DMS153 (cell line): ENCODE data around the gene BCL2.

ENCODE experiments used
- DNase-seq: peaks from one replicate; lab custom pipeline; 2025; lab: John Stamatoyannopoulos, UW

Gene BCL2

DNA sequence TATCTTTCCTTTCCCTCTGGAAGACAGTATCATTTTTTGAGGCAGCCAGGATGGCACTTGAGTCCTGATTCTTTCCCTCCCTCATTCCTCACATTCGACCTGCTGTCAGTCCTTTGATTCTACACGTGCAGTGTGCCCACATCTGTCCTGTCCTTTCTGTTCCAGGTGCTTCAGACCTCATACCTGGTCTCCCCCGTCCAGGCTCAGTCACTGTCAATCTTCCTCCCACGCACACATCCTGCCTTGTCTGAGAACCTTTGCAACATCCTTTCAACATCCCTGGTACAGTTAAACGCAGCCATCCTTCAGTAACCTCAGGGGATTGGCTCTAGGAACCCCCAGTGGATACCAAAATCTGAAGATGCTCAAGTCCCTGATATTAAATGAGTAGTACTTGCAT is 10.1 kb downstream of the BCL2 start:
- DNase-seq = no peak

DNA sequence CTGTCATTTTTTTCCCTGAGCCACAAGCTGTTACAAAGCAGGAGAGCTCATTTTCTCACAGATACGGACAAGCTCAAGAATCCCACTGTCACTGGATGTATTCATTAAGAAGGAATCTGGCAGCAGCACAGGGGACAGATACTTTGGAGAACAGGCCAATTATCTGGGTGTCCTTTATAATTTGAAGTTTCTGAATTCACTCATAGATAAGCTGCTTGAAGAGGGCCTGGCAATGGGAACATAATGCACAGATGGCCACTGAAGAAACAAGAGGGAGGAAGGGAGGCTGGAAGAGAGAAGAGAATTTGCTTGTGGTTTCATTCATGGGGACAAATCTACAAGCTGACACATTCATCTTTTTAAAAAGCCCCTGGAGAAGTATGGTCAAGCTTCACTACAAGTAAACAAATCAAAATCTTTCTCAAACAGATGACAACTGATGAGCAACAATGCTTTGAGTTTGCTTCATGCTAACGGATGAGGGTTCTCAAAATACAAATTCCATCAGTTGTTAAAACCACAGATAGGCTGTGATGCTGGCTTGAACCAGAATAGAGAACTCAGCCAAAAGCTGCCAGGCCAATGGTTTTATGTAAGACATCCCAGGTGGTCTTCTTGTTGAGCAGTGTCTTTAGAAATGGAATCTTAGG is 11.9 kb downstream of the BCL2 start:
- no peak for DNase-seq

DNA sequence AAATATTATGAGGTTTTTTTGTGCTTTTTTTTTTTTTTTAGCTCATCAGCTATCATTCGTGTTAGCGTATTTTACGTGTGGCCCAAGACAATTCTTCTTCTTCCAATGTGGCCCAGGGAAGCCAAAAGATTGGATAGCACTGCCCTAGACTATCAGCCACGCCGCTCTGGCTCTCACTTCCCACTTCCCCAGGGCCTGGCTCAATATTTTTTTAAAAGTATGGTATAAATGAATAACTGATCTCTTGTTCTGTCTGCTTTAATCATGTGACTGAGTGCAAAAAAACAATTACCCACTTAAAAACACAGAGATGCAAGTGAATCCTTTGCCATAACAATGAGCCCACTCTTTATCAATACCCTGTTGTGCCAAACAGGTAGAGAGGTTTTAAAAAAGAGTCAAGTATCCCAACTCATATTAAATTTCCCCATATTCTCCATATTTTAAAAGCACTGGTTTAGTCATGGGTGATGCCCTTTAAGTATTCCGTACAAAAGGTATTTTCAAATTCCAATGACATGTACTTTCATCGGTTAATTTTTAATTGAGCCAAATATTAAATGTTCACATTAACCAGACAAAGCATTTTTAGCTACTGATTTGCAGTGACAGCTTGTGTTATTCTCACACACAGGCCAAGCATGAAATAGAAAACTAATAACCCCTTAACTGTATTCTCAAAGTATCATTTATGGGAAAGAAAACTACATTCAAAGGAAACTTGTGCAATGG is 12.6 kb downstream of the BCL2 start:
- no peak for DNase-seq

DNA sequence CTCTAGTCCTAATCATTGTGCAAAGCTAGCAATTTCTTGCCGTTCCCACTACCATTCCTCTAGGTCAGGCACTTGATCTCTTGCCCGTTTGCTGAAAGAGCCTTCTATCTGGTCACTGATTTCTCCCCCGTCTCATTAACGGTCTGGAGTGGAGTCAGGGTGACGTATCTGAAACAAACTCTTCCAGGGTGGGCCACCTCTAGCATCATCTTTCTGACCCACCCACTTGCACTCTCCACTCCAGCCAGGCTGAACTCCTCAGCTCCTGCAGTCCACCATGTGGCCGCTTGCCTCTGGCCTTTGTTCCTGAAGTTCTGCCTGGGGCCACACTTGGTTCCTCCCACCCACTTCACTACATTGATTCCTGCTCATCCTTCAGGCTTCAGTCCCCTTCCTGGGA is 13.3 kb downstream of the BCL2 start:
- DNase-seq = no peak

DNA sequence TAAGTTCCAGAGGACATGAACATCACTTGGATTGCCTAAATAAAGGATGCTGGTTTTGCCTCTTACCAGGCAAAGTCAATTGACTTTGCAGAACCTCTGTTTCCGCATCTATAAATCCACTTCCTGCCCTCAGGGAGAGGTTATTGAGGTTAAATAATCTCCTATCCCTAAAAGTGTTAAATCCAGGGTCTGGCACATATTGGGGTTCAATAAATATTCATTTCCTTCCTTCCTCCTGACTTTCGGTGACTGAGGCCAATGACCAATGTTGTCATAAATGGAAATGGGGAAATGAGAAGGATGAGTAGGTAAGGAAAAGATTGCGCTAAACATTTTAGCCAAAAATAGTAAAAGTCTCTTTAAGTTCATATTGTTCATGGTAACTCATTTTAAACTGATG is 16.0 kb downstream of the BCL2 start:
- DNase-seq = no peak

DNA sequence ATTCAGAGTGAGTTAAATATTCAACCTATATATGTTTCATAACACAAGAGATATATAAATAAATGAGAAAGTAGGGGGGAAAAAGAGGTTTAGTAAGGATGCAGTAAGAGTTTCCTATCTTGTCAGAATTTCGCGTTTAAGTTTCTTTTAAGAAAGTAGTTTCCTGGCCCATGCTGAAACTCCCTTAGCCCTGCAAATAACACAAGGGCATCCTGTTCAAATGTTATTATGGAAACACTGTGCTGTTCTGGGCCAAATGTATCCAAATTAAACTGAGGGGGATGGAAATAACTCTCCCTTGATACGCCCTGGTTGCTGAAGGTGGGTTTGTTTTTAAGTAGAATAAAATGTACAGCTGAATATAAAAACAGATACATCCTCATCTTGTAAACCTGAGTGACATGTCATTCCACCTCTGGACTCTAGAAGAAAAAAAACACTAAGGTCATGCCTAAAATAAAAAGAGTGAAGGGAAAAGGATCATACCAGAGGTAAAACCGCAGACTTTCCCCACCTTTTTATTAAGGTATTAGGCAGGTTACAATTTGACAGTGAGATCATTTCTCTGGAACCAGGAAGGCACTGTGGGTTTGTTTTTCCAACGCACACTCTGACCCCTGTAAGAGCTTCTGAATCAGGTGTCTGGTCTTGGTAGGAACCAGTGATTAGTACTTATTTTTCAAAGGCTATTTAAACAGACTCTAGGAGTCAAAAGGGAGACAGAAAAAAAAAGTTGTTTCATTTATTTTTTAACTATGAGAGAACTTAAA is 16.7 kb downstream of the BCL2 start:
- no peak for DNase-seq

DNA sequence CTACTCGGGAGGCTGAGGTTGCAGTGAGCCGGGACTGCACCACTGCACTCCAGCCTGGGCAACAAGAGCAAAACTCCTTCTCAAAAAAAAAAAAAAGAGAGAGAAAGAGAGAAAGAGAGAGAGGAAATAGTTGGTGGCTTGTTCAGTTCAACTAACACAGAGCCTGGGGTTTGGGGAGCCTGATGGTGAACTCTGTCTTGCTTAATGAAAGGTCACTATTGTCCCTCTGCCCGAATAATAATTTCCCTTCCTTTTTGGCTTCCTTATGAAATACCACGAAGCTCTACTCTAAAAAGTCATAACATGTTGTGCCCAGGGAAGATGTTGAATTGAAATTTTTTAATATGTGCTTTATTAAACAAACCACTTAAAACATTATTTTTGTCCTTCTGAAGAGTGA is 17.3 kb downstream of the BCL2 start:
- DNase-seq = no peak

DNA sequence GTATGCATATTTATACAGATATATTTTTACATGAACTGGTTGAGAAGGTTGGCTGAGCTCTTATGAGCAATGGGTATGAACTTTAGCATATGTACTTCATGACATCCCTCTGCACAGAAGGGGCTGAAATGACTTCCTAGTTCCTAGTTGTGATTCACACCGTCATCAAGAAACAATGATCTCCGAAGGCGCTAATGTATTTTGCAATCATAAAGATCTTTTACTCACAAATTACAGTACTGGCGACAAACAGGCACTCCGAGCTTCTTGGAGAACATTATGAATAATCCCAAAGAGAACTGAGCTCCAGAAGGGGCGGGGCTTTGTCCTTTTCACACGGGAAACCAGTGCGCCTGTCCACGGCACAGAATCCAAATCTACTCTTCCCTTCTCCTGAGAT is 18.1 kb downstream of the BCL2 start:
- DNase-seq = no peak

DNA sequence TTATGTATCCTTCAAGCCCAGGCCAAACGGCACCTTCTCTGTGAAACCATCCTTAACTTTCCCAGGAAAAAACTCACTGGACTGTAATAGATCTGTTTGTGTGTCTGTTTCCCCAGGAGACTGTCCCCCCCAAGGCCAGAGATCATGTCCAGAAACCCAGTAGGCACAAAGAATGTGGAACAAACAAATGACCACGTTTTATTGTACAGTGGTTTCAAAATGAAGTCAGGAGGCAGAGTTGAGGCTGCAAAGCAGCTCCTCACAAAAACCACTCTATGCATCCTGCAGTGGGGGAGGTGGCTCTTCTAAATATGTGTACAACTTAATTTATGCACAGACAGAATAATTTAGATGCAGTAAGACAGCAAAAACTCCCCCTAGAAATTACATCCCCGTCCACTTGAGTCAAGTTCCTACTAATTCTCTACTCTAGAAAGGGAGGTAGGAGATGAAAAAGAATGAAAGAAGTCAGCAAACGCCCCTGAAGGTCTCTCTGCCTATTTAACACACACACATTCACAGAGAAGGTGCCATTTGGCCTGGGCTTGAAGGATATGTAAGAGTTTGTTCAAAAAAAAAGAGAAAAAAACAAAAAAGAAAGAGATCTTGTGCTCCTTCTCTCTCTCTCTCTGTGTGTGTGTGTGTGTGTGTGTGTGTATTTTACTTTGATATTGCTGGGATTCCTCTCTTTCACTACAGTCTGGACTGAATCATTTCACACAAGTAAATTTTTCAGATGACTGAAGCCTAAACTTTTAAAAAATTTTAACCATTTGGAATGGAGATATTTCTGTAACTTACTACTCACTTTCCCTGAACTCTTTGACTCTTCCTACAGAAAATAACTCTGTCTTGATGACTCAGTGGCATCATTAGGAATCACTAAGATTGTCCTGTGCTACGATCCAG is 19.5 kb downstream of the BCL2 start:
- DNase-seq = no peak

DNA sequence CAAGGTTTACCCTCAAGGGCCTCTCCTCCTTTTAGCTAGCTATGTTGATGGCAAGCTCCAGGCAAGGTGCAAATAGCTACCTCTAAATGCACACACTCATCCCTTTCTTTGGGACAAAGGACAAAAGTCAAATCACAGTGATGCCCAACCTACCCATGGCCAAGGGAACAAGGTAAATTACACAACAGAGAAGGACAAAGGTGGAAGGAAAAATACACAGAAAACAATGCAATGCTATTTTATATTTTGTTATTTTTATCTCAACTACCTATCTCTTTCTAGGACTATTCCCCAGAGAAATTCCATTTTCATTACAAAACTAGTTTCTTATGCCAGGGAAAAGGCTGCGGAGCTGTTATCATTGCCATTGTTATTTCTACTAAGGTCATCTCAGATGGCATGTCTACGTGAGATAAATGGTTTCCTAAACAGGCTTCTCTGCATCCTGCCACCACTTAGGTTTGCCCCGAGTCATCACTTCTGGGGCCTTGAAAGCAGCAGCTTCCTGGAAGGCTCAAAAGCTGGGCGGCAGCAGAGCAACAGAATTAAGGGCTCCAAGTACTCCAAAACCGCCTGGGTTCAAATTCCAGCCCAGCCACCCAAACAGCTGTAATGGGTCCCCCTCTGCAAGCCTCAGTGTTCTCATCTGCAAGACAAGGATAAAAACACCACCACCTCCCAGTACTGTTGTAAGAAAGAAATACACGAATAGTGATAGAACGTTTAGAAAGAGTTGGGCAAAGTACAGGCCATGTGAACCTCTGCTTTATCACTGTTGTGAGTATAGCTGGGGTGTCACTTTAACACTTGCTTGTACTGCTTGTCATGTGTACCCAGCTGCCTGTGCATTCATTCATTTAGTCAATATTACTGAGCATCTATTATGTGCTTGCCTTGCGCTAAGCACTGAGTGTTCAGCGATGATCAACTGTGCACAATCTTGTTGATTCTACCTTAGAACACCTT is 20.9 kb downstream of the BCL2 start:
- DNase-seq = no peak

DNA sequence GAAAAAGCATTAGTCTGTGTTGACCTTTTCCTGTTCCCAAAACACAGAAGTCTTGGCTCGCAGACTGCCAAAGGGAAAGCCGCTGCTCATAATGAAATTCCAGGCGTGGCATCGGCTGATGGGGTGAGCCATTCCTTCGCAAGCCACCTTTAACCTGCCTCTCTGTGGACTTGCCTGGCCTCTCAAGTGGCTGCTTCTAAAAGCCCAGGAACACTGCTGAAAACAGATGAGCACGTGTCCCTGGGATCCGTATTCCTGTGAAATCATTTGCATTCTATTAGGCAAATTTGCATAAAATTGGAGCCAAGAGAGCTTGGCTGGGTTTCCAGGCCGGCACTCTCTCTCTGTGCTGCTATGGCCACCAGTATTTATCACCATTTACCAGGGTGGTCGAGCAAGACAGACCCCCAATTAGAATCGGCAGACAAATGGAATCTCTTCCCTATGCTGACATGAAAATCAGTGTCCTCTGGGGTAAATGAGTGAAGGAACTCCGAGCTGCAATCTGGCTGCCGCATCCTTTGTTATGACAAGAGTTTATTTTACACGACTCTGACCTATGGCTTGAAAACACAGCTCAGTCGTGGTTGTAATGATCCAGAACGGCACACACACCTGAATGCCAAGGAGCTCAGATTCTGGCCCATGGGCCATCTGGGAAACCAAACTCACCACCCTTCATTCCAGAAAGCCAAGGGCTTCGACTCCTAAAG is 21.7 kb downstream of the BCL2 start:
- DNase-seq = no peak

DNA sequence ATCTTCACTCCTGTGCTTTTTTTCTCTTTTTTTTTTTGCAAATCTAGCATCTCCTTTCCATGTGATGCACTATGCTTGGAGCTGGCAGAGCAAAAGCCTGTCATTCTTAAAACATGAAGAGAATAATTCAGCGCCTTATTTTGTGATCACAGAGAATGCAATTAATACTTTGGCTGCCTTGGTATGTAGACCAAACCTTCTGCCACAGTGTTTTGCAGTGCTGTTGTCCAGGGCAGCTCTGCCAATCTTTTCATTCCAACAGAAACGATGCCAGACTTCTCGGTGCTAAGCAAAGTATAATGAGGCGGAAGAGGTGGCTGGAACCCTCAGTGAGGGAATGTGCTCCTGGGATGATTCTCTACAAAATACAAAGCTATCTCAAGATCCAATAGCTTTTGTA is 25.6 kb downstream of the BCL2 start:
- DNase-seq = no peak

DNA sequence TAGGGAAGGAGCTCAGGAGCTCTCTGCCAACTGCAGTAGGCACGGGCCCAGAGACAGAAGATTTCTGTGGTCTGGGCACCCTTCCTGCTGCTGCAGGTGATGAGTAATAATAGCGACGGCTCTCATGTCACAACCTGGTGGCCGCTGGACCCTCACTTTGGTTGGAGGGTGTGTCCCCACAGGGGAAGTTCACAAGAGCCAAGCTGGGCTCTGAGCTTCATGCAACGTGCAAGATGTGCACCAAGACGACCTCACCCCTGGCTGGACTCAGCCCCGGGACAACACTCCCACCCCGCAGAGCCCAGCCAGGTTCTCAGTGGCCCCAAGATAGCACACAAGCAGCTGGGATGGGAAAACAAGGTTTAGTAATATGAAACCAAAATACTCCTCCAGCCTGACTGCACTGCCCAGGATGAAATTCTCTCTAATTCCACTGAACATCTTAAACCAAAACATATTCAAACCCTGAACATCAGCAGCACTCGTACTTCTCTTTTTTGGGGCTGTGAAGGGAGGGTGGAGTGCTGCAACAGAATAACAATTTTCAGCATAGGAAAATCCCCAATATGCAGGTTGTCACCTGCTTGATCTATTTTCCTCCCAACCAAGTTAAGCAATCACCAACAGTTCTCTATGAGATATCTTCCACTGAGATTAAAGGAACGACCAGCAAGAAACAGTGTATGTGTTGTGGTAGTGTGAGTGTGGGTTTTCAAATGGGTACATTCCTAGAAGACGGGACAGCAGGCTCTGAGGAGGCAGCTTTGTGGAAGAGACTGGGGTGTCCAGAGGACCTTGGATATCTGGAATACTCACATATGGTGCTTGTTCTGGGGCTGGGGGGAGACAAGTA is 26.5 kb downstream of the BCL2 start:
- DNase-seq = no peak

DNA sequence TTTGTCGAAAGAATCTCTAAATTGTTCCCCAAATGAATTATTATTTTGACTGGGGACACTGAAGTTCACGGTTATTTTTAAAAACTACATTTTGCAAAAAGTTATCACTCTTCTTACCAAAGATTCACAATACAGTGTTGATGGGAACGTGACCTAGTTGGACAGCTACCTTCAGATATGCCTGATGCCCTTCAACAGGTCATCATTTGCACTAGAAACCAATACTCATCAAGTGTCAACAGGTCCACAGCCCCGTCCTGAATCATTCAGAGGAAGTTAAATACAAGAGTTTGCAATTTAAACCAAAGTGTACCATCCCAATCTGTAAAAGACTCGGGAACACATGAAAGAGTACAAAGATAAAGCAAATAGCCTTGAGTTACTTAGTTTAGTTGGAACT is 28.3 kb downstream of the BCL2 start:
- DNase-seq = no peak

DNA sequence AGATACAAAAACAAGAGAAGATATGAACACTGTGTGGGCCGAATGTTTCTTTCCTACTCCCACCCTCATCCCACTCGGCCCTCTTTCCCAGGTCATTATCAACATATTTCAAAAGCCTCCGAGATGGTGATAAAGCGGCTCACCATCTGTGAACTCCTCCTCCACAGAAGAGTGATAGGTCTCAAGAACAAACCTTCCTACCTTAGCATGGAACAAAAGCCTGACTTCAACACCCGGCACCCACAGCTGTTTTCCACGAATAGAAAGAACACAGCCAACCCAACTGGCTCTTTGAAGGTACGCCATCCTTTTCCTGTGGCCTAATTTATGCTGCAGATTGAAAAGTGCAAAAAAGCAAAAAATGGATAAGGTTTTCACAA is 28.8 kb downstream of the BCL2 start:
- no peak for DNase-seq

DNA sequence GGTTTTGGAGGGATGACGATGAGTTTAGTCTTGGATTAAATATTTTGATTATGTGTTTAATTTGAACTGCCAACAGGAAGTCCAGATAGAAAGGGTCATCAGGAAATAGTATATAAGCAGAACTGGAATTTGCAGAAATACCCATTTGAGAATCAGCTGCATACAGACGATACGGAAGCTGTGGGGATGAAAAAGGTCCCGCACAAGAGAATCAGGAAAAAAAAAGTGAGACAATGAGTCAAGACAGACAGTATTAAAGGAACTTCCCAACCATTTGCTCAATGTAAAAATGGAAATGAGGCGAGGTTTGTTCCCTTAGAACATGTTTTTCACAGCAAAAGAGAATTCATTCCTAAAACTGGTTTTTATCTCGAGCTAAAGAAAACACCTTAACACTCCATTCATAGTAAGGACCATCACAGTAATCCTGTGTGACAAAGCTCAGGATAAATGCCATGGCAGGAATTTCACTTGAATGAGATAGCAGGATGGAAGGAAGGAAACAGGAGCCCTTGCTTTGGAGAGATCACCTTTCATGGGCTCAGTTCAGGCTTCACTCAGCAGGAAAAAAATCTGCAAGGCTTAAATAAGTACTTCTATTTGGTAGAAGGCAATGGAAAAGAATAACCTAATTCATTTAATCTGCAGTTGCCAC is 29.3 kb downstream of the BCL2 start:
- no peak for DNase-seq

DNA sequence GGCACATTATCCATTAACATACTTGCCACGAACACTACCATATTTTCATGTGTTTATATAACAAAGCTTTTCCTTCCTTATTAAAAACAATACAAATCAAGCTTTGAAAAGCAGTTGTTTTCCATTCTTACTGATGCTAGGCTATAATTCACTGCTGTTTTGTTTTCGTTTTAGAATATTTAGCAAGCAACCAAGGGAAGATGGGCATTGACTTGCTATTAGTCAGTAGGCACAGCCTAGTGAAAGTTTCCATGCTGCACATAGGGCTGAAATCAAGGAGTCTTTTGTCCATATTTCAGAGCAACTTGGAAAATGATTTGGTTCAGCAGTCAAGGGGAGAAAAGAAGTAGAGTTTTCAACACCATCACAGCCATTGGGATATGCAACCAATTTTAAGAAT is 31.3 kb downstream of the BCL2 start:
- DNase-seq = no peak

DNA sequence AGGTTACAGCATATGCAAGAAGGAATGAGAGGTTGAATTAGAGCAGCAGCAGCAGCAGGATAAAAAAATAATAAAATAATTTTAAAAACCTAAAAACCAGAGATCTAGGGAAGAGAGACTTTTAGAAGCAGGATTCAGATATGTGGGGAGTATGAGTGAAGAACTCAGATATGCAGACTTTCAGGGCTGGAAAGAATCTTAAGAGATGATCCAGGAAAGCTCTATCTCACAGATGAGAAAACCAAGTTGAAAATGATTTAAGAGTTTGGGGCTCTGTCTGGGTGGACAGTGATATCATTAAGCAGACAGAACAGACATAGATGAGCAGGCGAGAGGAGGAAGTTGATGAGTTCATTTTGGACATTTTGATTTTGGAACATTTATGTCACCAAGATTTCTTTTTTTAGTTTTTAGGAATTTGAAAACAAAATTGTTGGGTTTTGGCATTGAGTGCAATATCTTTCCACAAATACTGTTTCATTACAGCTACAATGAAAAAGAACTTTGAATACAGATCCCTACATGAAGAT is 31.8 kb downstream of the BCL2 start:
- no peak for DNase-seq

DNA sequence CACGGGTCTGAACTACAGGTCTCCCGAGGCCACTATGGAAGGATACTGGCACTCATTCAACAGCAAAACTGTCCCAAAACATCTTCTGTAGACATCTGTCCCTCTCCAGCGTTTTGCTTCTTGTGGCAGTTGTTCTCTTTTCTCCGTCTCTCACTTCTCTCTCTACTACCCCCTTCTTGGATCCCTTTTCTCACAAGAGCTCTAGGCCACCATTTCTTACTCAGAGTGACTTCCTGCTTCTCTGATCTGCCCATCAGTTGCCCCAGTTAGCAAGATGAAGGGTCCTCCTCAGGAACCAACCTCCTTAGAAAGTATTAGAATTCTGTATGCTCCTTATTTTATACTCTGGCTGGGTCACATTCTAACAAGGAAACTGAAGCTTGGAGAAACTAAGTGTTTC is 32.6 kb downstream of the BCL2 start:
- no peak for DNase-seq
